Measurements from ENCODE around the gene COL5A1.

DNA sequence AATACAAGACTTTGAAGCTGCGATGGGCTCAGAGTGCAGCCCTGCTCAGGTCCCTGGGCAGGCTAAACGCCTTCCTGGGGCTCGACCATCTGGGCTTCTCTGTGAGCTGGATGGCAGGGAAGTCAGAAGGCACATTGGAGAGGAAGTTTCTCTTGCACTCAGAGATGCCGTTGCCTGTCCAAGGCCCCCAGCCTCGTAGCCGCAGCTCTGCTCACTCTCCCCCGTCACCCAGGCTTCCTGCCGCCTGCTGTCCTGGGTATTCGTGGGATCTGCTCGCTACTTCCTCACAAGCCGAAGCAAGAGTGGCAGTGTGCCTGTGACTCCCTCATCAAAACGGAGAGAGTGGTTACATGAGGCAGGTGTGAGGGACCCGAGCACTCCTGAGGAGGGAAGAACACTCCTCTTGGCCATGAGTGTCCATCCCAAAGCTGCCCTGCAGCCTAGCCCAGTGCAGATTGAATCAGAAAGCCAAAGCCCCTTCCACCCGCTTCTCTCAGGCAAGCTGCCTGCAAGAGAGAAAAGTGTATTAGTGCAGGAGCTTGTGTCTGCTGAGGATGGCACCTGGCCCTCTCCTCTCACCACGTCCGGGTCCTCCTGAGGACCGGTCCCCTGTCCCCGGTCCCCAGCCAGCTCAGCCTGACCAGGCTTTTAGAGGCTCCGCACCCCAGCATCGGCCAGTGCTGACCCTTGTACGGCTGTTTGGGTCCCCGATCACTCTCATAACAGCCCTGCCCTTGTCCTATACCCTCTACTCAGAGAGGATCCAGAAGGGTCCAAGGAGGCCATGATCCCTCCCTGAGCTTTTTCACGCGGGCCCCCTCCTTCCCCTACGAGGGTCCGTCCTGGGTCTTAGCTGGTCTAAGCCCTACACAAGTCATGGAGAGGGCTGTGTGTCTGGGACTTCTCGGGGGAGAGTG lies 246.3 kb downstream of the COL5A1 start:
- no peak for TF ChIP-seq POLR2A (IDR thresholded peaks at IDR 0.05)
- TF ChIP-seq CTCF (IDR thresholded peaks at IDR 0.05), result no peak

Data from heart left ventricle (tissue), 13 donors.